ENCODE results near the gene GREB1L.

Gene GREB1L

GRCh38 chr18:21496277-21496835 lies 254.3 kb downstream of the GREB1L start:
- no peak for DNase-seq

DNA sequence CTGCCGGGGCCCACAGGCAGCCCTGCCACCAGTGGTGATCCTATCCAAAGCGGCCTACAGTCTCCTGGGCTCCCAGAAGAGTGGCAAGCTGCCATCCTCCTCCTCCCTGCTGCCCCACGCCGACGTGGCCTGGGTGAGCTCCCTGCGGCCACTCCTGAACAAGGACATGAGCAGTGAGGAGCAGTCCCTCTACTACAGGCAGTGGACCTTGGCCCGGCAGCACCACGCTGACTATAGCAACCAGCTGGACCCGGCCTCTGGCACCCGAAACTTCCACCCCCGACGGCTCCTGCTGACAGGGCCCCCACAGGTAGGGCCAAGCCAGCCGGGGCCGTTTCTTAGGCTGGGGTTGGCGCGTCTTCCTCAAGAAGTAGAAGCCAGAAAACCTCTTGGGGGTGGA lies 258.0 kb downstream of the GREB1L start:
- no peak for DNase-seq

DNA sequence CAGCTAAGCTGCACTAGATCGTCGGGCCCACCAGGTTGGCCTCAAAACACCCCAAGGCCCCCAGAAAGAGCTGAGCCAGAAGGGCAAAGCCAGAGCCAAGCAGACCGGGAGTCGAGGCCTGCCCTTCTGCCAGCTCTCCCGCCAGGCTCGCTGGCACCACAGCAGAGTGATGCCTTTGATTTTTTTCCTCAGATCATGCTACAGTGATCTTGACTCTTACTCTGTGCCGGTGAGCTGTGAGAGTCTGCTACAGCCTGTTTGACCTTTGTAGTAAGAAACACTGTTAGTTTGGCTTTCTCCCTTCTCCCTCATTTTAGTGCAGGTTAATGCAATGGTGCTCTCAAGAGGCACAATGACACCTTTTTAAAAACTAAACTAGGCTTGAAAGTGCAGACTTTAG lies 260.6 kb downstream of the GREB1L start:
- no peak for DNase-seq

DNA sequence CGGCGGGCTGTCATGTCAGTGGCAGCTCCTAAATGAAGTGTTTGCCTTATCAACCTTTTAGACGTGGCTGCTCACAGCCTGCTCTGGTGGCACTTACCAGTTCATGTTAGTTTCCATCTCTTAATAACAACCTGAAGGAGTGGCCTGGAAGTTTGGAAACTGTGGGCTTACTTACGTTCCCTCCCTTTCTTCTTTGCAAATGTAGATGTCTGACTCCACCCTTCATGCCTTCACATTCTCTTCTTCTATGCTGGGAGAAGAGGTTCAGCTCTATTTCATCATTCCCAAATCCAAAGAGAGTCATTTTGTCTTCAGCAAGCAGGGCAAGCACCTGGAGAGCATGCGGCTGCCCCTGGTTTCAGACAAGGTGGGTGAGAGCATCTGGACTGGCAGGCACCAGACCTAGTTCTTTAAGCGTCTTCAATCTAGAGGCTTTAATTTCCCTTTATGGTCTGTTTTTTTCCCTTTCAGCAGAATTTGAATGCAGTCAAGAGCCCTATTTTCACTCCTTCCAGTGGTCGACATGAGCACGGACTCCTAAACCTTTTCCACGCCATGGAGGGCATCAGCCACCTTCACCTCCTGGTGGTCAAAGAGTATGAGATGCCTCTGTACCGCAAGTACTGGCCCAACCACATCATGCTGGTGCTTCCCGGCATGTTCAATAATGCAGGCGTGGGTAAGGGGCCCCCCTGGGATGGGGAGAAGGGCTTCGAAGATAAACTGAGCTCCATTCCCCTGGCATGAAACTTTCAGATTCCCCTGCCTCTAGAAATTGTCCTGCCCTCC lies 266.1 kb downstream of the GREB1L start:
- no peak for DNase-seq

GRCh38 chr18:21509062-21509461 lies 267.0 kb downstream of the GREB1L start:
- no peak for DNase-seq

GRCh38 chr18:21513292-21513691 lies 271.3 kb downstream of the GREB1L start:
- DNase-seq, result no peak

- no peak for DNase-seq
Measured at GRCh38 chr18:21513741-21514140, 271.7 kb downstream of the GREB1L start.

- DNase-seq, result no peak
Measured at GRCh38 chr18:21522530-21522929, 280.5 kb downstream of the GREB1L start.

GRCh38 chr18:21525916-21526315 lies 283.9 kb downstream of the GREB1L start:
- no peak for DNase-seq

GRCh38 chr18:21526463-21526862 lies 284.4 kb downstream of the GREB1L start:
- DNase-seq, result no peak

- no peak for DNase-seq
Measured at GRCh38 chr18:21534327-21534726, 292.3 kb downstream of the GREB1L start.

GRCh38 chr18:21538230-21538629 lies 296.2 kb downstream of the GREB1L start:
- no peak for DNase-seq

DNA sequence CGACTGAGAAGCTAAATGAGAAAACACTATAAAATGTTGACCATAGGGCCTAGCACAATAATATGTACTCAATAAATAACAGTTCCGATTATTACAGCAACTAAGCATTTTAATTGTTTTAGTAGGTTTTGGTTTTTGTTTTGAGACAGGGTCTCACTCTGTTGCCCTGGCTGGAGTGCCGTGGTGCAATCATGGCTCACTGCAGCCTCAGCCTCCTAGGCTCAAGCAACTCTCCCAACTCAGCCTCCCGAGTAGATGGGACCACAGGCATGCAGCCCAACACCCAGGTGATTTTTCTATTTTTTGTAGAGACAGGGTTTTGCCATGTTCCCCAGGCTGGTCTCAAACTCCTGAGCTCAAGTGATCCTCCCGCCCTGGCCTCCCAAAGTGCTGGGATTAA lies 304.4 kb downstream of the GREB1L start:
- no peak for DNase-seq

DNA sequence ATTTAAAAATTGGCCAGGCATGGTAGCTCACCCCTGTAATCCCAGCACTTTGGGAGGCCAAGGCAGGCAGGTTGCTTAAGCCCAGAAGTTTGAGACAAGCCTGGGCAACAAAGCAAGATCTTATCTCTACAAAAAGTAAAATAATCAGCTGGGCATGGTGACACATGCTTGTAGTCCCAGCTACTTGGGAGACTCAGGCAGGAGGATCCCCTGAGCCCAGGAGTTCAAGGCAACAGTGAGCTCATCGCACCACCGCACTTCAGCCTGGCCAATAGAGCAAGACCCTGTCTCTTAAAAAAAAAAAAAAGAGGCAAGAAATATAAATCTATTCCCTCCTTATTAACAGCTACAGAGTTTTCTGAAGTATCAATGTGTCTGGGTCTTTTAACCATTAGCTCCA lies 306.6 kb downstream of the GREB1L start:
- no peak for DNase-seq

GRCh38 chr18:21550510-21550970 lies 308.5 kb downstream of the GREB1L start:
- DNase-seq, result no peak

- DNase-seq, result no peak
Measured at GRCh38 chr18:21557607-21558253, 315.7 kb downstream of the GREB1L start.

DNA sequence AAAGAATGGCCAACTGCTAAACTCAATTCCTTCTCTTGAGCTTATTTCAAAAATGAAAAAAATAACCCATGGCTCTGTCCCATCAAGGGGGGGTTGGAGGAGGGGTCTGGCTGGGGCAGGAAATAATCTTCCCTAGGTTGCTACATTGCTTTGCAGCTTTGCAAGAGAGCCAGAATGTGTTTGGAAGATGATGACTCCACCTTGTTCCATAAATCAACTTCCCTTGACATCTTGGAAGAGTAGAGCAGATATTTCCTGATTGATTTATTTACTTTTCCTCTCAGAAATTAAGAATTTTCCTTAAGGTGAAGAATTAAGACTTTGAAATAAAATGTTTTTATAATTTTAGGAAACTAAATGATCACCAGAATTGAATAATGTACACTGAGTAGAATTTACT lies 317.2 kb downstream of the GREB1L start:
- DNase-seq, result no peak

DNA sequence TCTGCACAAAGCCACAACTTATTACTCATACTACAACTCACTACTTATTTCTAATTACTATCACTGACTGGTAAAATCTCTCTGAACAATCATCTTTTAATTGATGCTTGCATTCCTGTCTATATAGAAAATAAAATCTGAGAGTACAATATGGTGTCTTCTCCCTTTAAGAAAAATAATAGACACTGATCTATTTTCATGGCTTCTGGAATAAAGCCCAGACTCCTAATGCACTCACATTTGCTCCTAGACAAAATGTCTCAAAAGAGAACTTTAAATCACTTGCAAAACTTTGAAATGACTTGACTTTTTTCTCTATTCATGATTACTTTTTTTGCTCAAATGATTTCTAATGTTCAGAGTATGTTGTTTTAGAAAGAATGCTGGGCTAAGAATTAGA lies 329.7 kb downstream of the GREB1L start:
- no peak for DNase-seq
